ACC112 (cell line): ENCODE results near the gene TREX2.

Source experiments
- H2AFZ ChIP-seq: fragments of 200-600 bp; sonication (generic); one replicate; pipeline ENCODE4 v1.6.0; 2017; ENCODE audit warnings: antibody characterized with exemption, low read length; ENCODE audit not compliant: unreplicated experiment
- H3K27ac ChIP-seq: fragments of 200-600 bp; sonication (generic); 2 replicates; pipeline ENCODE4 v1.5.1; 2014; ENCODE audit warnings: low read depth, mild to moderate bottlenecking, antibody characterized with exemption, low read length, moderate library complexity
- H3K27me3 ChIP-seq: fragments of 200-600 bp; sonication (generic); 2 replicates; pipeline ENCODE4 v1.6.1; 2014; ENCODE audit warnings: mild to moderate bottlenecking, antibody characterized with exemption, low read length, moderate library complexity, mixed read lengths; ENCODE audit not compliant: insufficient read depth
- H3K36me3 ChIP-seq: fragments of 200-600 bp; sonication (generic); 2 replicates; pipeline ENCODE4 v1.6.1; 2016; ENCODE audit warnings: mild to moderate bottlenecking, antibody characterized with exemption, low read length, moderate library complexity, mixed read lengths; ENCODE audit not compliant: insufficient read depth
- H3K4me1 ChIP-seq: fragments of 200-600 bp; sonication (generic); one replicate; pipeline ENCODE4 v1.6.1; 2016; ENCODE audit warnings: low read length, mixed read lengths; ENCODE audit not compliant: insufficient read depth, unreplicated experiment, control insufficient read depth
- H3K4me3 ChIP-seq: fragments of 200-600 bp; sonication (generic); 2 replicates; pipeline ENCODE4 v1.5.1; 2014; ENCODE audit warnings: mild to moderate bottlenecking, low read depth, low read length
- H3K79me2 ChIP-seq: fragments of 200-600 bp; sonication (generic); one replicate; pipeline ENCODE4 v1.6.0; 2016; ENCODE audit warnings: low read length; ENCODE audit not compliant: control insufficient read depth, unreplicated experiment, insufficient read depth

The TREX2 gene

GRCh38 chrX:153475751-153476281, 30.0 kb upstream of the TREX2 start:
- H3K27ac ChIP-seq: no peak overlapping the region
- H3K79me2 ChIP-seq: no peaks in the 10 kb centered on the region

GRCh38 chrX:153475271-153475670, 29.4 kb upstream of the TREX2 start:
- Histone ChIP-seq H3K27me3 (no peaks in the 10 kb centered on the region), H3K36me3 (no peaks in the 10 kb centered on the region), H2AFZ (no peak overlapping the region), H3K79me2 (no peaks in the 10 kb centered on the region), H3K4me3 (peak overlapping the region; percentile 53), H3K4me1 (peaks cover 34% of the 10 kb centered on the region), H3K27ac (no peak overlapping the region)

More at GRCh38 chrX:153475751-153476281, 30.0 kb upstream of the TREX2 start:
- Histone ChIP-seq H3K27me3 (no peaks in the 10 kb centered on the region), H3K4me1 (peaks cover 34% of the 10 kb centered on the region), H3K4me3 (no peak overlapping the region), H3K36me3 (no peaks in the 10 kb centered on the region), H2AFZ (no peak overlapping the region)

GRCh38 chrX:153474718-153475117, 28.9 kb upstream of the TREX2 start:
- no peak overlapping the region for H2AFZ ChIP-seq
- no peaks in the 10 kb centered on the region for H3K79me2 ChIP-seq
- H3K27ac ChIP-seq: no peak overlapping the region; the same call in 1 of the 2 replicates
- peak overlapping the region; percentile 53 for H3K4me3 ChIP-seq
- H3K36me3 ChIP-seq: no peaks in the 10 kb centered on the region
- H3K4me1 ChIP-seq: peaks cover 34% of the 10 kb centered on the region
- H3K27me3 ChIP-seq: no peaks in the 10 kb centered on the region

- Histone ChIP-seq H3K27me3 (no peaks in the 10 kb centered on the region), H3K4me3 (no peak overlapping the region), H3K4me1 (peaks cover 34% of the 10 kb centered on the region), H3K79me2 (peaks cover 2% of the 10 kb centered on the region), H3K27ac (no peak overlapping the region), H2AFZ (no peak overlapping the region), H3K36me3 (no peaks in the 10 kb centered on the region)
These were observed 28.4 kb upstream of the TREX2 start for GRCh38 chrX:153474266-153474665.

GRCh38 chrX:153473126-153473525, 27.3 kb upstream of the TREX2 start:
- H3K4me1 ChIP-seq: peaks cover 34% of the 10 kb centered on the region
- no peak overlapping the region for H3K27ac ChIP-seq
- peaks cover 2% of the 10 kb centered on the region for H3K79me2 ChIP-seq
- H3K36me3 ChIP-seq: no peaks in the 10 kb centered on the region
- no peak overlapping the region for H2AFZ ChIP-seq
- H3K27me3 ChIP-seq: no peaks in the 10 kb centered on the region
- no peak overlapping the region for H3K4me3 ChIP-seq

- Histone ChIP-seq H3K36me3 (no peaks in the 10 kb centered on the region), H3K4me3 (no peak overlapping the region), H3K27ac (no peak overlapping the region), H3K27me3 (no peaks in the 10 kb centered on the region), H3K4me1 (peaks cover 23% of the 10 kb centered on the region), H3K79me2 (peaks cover 2% of the 10 kb centered on the region), H2AFZ (no peak overlapping the region)
These were observed 25.9 kb upstream of the TREX2 start for GRCh38 chrX:153471663-153472280.

GRCh38 chrX:153470411-153471363, 24.8 kb upstream of the TREX2 start, which contains the start of gene HAUS7:
HAUS7 (minus strand) TSS chrX:153470576; CDS start chrX:153470557, 19 bp downstream.
- no peaks in the 10 kb centered on the region for H3K36me3 ChIP-seq
- H2AFZ ChIP-seq: peak within 1 kb of the TSS; percentile 38
- H3K27ac ChIP-seq: no peak within 1 kb of the TSS; the same call in 1 of the 2 replicates
- peak within 1 kb of the TSS; percentile 93 for H3K4me3 ChIP-seq
- H3K4me1 ChIP-seq: peaks cover 12% of the 10 kb centered on the region
- no peaks in the 10 kb centered on the region for H3K27me3 ChIP-seq
- H3K79me2 ChIP-seq: peaks cover 2% of the 10 kb centered on the region

GRCh38 chrX:153469811-153470410, 24.1 kb upstream of the TREX2 start:
- Histone ChIP-seq H3K4me1 (peaks cover 5% of the 10 kb centered on the region), H3K27ac (no peak overlapping the region; the same call in 1 of the 2 replicates), H3K4me3 (peak overlapping the region; percentile 93), H2AFZ (peak overlapping the region; percentile 38), H3K79me2 (peaks cover 2% of the 10 kb centered on the region), H3K36me3 (no peaks in the 10 kb centered on the region), H3K27me3 (no peaks in the 10 kb centered on the region)

GRCh38 chrX:153468008-153468580, 22.2 kb upstream of the TREX2 start:
- no peaks in the 10 kb centered on the region for H3K4me1 ChIP-seq
- no peak overlapping the region for H3K4me3 ChIP-seq
- no peak overlapping the region for H3K27ac ChIP-seq
- H3K27me3 ChIP-seq: no peaks in the 10 kb centered on the region
- no peak overlapping the region for H2AFZ ChIP-seq
- H3K79me2 ChIP-seq: peaks cover 2% of the 10 kb centered on the region
- no peaks in the 10 kb centered on the region for H3K36me3 ChIP-seq
